ENCODE data around the gene PRR15. TPM values are rescaled to one million over a fixed set of nuclear protein-coding genes. Genes with fewer than 3 reads are reported as not detected.

The PRR15 gene
- total RNA-seq, 2 donors from 2014 or later, result 2.7 to 3.7 TPM

DNA sequence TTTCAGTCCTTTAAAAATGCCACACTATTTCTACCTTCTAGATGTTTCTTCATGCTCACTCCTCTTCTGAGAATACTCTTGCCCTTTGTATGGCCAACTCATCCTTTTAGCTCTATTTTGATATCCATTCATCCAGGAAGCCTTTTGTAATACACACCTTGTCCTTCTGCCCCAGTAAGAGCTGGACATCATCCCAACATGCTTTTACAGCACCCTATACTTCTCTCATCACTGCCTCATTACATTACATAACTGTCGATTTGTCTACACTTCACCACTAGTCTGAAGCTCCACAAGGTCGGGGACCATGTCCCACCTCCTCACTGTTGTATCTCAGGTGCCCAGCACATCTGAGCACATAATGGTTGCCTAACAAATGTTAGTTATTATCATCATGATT lies 29.2 kb downstream of the PRR15 start:
- DNase-seq, result no peak
- Histone ChIP-seq H3K4me3 (ENCODE audit: low read length) (no peak overlapping the region), H3K4me1 (ENCODE audit: control insufficient read depth, insufficient read depth, low read length) (no peaks in the 10 kb centered on the region), H3K27me3 (ENCODE audit: control insufficient read depth, insufficient read depth, low read length, poor library complexity, severe bottlenecking) (peaks cover 4% of the 10 kb centered on the region), H3K36me3 (ENCODE audit: control insufficient read depth, insufficient read depth, low read length) (no peaks in the 10 kb centered on the region), H3K27ac (ENCODE audit: low read depth, low read length) (no peak overlapping the region), H3K9me3 (ENCODE audit: control insufficient read depth, low read length) (no peaks in the 10 kb centered on the region), H3K9ac (ENCODE audit: extremely low read depth, low read length, poor library complexity, severe bottlenecking) (no peak overlapping the region)
- TF ChIP-seq, protein P1, sequence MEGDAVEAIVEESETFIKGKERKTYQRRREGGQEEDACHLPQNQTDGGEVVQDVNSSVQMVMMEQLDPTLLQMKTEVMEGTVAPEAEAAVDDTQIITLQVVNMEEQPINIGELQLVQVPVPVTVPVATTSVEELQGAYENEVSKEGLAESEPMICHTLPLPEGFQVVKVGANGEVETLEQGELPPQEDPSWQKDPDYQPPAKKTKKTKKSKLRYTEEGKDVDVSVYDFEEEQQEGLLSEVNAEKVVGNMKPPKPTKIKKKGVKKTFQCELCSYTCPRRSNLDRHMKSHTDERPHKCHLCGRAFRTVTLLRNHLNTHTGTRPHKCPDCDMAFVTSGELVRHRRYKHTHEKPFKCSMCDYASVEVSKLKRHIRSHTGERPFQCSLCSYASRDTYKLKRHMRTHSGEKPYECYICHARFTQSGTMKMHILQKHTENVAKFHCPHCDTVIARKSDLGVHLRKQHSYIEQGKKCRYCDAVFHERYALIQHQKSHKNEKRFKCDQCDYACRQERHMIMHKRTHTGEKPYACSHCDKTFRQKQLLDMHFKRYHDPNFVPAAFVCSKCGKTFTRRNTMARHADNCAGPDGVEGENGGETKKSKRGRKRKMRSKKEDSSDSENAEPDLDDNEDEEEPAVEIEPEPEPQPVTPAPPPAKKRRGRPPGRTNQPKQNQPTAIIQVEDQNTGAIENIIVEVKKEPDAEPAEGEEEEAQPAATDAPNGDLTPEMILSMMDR (conservative IDR thresholded peaks at IDR 0.05), result no peak
- Mint-ChIP-seq H3K27me3 (ENCODE audit: insufficient read depth) (peaks cover 5% of the 10 kb centered on the region), H3K27ac (no peak overlapping the region), H3K4me3 (no peak overlapping the region), H3K36me3 (ENCODE audit: low read depth) (no peaks in the 10 kb centered on the region), H3K4me1 (peaks cover 7% of the 10 kb centered on the region), H3K9me3 (no peaks in the 10 kb centered on the region)
- 93% methylated on average over 2 of the region's 2 CpGs; no CpG with 5 or more reads in 1 of the 2 experiments for WGBS, 2 experiments (ENCODE audit: insufficient coverage in 1 of 2, insufficient read length in 1 of 2)

DNA sequence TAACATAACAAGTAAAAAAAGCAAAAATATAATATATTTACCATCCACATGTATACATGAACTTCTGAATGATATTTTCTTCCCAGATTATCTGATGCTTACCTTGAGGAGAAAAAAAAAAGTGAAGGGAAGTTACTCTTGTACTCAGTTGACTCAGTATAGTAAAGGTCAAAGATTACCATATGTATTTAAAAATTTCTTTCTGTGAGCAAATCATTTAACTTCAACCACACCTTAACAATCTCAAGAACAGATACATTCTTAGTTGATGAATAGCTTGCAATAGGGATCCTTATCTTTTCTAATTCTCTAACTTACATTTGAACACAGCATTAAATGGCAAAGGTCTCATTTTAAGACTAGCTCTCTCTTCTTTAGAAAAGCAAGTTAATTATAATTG lies 29.8 kb downstream of the PRR15 start:
- Mint-ChIP-seq H3K4me1 (peaks cover 5% of the 10 kb centered on the region), H3K27me3 (ENCODE audit: insufficient read depth) (peaks cover 4% of the 10 kb centered on the region), H3K36me3 (ENCODE audit: low read depth) (no peaks in the 10 kb centered on the region), H3K4me3 (no peak overlapping the region), H3K27ac (no peak overlapping the region), H3K9me3 (no peaks in the 10 kb centered on the region)
- TF ChIP-seq, protein P1 (conservative IDR thresholded peaks at IDR 0.05), result no peak
- Histone ChIP-seq H3K27ac (ENCODE audit: low read depth, low read length) (no peak overlapping the region), H3K9me3 (ENCODE audit: control insufficient read depth, low read length) (no peaks in the 10 kb centered on the region), H3K4me1 (ENCODE audit: control insufficient read depth, insufficient read depth, low read length) (no peaks in the 10 kb centered on the region), H3K9ac (ENCODE audit: extremely low read depth, low read length, poor library complexity, severe bottlenecking) (no peak overlapping the region), H3K27me3 (ENCODE audit: control insufficient read depth, insufficient read depth, low read length, poor library complexity, severe bottlenecking) (peaks cover 4% of the 10 kb centered on the region), H3K4me3 (ENCODE audit: low read length) (no peak overlapping the region), H3K36me3 (ENCODE audit: control insufficient read depth, insufficient read depth, low read length) (no peaks in the 10 kb centered on the region)
- DNase-seq, result no peak

DNA sequence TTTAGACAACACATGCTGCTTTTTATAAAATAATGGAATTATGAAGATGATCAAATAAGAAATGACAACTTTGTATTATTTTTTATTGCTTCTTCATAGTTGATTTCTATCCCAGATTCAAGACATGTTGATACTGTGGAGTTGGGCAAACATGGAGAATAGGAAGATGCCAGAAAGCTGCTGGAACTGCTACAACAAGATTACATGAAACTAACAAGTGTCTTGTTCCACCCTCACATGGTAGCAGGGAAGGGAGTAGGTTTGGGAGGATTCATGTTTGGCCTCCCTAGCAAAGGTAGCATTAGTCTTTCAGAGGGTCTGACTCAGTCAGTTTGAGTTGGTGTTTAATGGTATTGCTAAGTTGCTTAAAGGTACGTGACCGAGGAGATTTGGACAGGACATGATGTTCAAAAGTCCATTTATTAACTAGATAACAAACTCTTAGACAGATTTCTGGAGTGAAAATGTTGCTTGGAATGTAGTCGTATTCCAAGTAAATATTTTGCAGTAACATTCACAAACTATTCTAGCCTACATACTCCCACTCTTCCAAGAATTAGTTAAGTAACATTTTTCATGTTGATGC lies 33.1 kb downstream of the PRR15 start:
- no peak overlapping the region for H3K4me3 ChIP-seq (ENCODE audit: low read length)
- H3K9ac ChIP-seq (ENCODE audit: extremely low read depth, low read length, poor library complexity, severe bottlenecking), result no peak overlapping the region
- Mint-ChIP-seq H3K4me1 (peaks cover 18% of the 10 kb centered on the region), H3K36me3 (ENCODE audit: low read depth) (no peaks in the 10 kb centered on the region), H3K27me3 (ENCODE audit: insufficient read depth) (peaks cover 1% of the 10 kb centered on the region), H3K9me3 (no peaks in the 10 kb centered on the region), H3K4me3 (no peak overlapping the region), H3K27ac (no peak overlapping the region)
- H3K27me3 ChIP-seq (ENCODE audit: control insufficient read depth, insufficient read depth, low read length, poor library complexity, severe bottlenecking), result peaks cover 4% of the 10 kb centered on the region
- no peak for DNase-seq
- H3K9me3 ChIP-seq (ENCODE audit: control insufficient read depth, low read length), result no peaks in the 10 kb centered on the region
- WGBS, 2 experiments (ENCODE audit: insufficient coverage in 1 of 2, insufficient read length in 1 of 2), result 92% methylated on average over 3 of the region's 3 CpGs; no CpG with 5 or more reads in 1 of the 2 experiments
- no peaks in the 10 kb centered on the region for H3K36me3 ChIP-seq (ENCODE audit: control insufficient read depth, insufficient read depth, low read length)
- H3K27ac ChIP-seq (ENCODE audit: low read depth, low read length), result no peak overlapping the region
- TF ChIP-seq, protein P1 (conservative IDR thresholded peaks at IDR 0.05), result no peak
- peaks cover 10% of the 10 kb centered on the region for H3K4me1 ChIP-seq (ENCODE audit: control insufficient read depth, insufficient read depth, low read length)

All from endodermal cell (in vitro differentiated cells).